Measurements from ENCODE around the gene POLE. TPM values are rescaled to one million over a fixed set of nuclear protein-coding genes. Genes with fewer than 3 reads are reported as not detected.

The POLE gene
- total RNA-seq, 2 donors from 2014 or later = 12.5 to 36.9 TPM

DNA sequence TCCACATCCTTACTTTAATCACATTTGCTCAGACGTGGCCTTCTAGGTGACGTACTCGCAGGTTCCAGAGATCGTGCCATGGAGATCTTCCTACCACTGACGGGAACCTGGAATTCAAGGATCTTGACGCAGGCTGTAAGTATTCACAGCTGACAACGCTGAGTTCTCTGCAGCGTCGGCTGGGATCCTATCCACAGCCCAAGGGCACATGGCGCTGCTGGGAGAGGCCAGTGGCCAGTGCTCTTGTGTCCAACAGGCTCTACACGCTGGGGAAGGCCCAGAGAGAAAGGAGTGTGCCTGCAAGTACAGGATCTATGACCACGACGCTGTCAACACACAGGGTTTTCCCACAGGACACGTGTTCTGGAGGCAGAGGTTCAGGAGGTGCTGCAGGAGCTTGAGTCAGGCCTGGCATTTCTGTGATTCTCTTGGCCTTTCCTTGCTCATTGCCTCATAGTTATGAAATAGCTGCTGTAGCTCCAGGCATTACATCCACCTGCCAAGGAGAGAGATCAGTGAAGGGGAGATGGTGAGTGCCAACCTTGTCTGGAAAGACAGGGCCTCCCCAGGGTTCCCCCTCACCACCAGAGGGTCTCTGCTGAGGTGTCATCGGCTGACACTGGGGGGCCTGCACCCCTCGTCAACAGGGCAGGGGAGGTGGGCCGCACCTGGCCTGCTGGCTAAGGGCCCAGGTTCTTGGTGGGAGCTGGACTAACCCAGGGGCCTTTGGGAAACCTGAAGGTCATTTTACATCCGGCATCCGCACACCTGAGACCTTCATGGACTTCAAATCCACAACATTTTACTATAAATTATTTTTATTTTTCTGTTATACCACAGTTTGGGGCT is 98.1 kb downstream of the POLE start:
- DNase-seq = no peak
- WGBS, 2 donors = 85 to 94% methylated on average over 19 of the region's 19 CpGs
- Histone ChIP-seq H3K27ac (no peak overlapping the region), H3K9me3 (peaks cover 0 to 4% (median 0%) of the 10 kb centered on the region in 3 donors), H3K4me1 (peaks cover 6% of the 10 kb centered on the region), H3K4me3 (no peak overlapping the region), H3K27me3 (no peaks in the 10 kb centered on the region), H3K36me3 (replicated peaks in 1 of 2; ENCODE audit: insufficient read depth in 1 of 2, low read depth in 2 of 2) (no peaks in the 10 kb centered on the region)
- intact Hi-C loops (cut with DNase I) = no loop called here
- TF ChIP-seq, protein P1, sequence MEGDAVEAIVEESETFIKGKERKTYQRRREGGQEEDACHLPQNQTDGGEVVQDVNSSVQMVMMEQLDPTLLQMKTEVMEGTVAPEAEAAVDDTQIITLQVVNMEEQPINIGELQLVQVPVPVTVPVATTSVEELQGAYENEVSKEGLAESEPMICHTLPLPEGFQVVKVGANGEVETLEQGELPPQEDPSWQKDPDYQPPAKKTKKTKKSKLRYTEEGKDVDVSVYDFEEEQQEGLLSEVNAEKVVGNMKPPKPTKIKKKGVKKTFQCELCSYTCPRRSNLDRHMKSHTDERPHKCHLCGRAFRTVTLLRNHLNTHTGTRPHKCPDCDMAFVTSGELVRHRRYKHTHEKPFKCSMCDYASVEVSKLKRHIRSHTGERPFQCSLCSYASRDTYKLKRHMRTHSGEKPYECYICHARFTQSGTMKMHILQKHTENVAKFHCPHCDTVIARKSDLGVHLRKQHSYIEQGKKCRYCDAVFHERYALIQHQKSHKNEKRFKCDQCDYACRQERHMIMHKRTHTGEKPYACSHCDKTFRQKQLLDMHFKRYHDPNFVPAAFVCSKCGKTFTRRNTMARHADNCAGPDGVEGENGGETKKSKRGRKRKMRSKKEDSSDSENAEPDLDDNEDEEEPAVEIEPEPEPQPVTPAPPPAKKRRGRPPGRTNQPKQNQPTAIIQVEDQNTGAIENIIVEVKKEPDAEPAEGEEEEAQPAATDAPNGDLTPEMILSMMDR (IDR thresholded peaks at IDR 0.05) = no peak
- no peak for TF ChIP-seq POLR2A (IDR thresholded peaks at IDR 0.05)
- ATAC-seq = no peak

DNA sequence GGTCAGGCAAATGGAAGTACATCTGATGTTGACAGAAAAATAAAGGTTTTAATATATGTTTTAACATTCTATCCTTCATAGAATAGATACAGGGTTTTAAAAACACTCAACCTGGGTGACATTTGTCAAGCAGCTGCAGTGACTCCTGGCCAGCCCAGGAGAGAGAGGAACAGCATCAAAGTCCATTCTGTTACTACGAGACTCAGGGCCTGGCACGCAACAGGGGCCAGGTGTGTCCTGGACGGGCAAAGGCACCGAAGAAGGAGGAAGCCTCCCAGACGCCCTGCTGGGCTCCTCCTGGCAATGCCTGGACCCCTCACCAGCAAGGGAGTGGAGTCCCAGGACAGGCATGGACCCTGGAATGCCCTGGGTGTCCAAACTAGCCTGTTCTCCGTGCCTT is 98.8 kb downstream of the POLE start:
- no peak overlapping the region for H3K27ac ChIP-seq
- no peak overlapping the region for H3K4me3 ChIP-seq
- no peaks in the 10 kb centered on the region for H3K36me3 ChIP-seq (replicated peaks in 1 of 2; ENCODE audit: insufficient read depth in 1 of 2, low read depth in 2 of 2)
- WGBS, 2 donors = 73 to 85% methylated on average over 5 to 6 of the region's 6 CpGs
- no peak for ATAC-seq
- peaks cover 0 to 4% (median 0%) of the 10 kb centered on the region in 3 donors for H3K9me3 ChIP-seq
- no peaks in the 10 kb centered on the region for H3K27me3 ChIP-seq
- H3K4me1 ChIP-seq = no peaks in the 10 kb centered on the region
- TF ChIP-seq, protein P1 (IDR thresholded peaks at IDR 0.05) = no peak
- no peak for TF ChIP-seq POLR2A (IDR thresholded peaks at IDR 0.05)
- no peak for DNase-seq
- intact Hi-C loops (cut with DNase I) = no loop called here

DNA sequence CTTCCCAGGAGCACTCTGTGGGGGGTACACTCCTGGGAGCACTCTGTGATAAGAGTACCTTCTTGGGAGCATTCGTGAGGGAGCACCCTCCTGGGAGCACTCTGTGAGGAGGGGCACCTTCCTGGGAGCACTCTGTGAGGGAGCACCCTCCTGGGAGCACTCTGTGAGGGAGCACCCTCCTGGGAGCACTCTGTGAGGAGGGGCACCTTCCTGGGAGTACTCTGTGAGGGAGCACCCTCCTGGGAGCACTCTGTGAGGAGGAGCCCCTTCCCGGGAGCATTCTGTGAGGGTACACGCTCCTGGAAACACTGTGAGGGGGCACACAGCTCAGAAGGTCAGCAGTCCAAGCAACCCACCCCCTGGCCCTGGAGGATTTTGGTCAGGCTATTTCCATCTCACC is 99.4 kb downstream of the POLE start:
- no peak overlapping the region for H3K4me3 ChIP-seq
- no peaks in the 10 kb centered on the region for H3K4me1 ChIP-seq
- peaks cover 0 to 4% (median 0%) of the 10 kb centered on the region in 3 donors for H3K9me3 ChIP-seq
- H3K27me3 ChIP-seq = no peaks in the 10 kb centered on the region
- ATAC-seq (no peak), DNase-seq (no peak)
- TF ChIP-seq POLR2A (IDR thresholded peaks at IDR 0.05) = no peak
- TF ChIP-seq, protein P1 (IDR thresholded peaks at IDR 0.05) = no peak
- intact Hi-C loops (cut with DNase I) = no loop called here
- no peak overlapping the region for H3K27ac ChIP-seq
- WGBS, 2 donors = 58 to 88% methylated on average over 2 to 3 of the region's 3 CpGs
- H3K36me3 ChIP-seq (replicated peaks in 1 of 2; ENCODE audit: insufficient read depth in 1 of 2, low read depth in 2 of 2) = no peaks in the 10 kb centered on the region

DNA sequence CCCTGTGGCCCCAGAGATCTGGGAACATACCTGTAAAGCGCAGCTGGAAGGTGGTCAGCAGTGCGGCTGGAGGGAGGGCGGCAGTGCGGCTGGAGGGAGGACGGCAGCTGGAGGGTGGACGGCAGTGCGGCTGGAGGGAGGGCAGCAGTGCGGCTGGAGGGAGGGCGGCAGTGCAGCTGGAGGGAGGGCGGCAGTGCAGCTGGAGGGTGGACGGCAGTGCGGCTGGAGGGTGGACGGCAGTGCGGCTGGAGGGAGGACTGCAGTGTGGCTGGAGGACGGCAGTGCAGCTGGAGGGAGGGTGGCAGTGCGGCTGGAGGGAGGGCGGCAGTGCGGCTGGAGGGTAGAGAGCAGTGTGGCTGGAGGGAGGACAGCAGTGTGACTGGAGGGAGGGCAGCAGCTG is 100.2 kb downstream of the POLE start:
- DNase-seq (no peak), ATAC-seq (no peak)
- H3K4me1 ChIP-seq = no peaks in the 10 kb centered on the region
- no peak overlapping the region for H3K4me3 ChIP-seq
- H3K27me3 ChIP-seq = no peaks in the 10 kb centered on the region
- WGBS, 2 donors = 87% methylated on average over 18 of the region's 18 CpGs
- H3K36me3 ChIP-seq (replicated peaks in 1 of 2; ENCODE audit: insufficient read depth in 1 of 2, low read depth in 2 of 2) = peaks cover 0 to 2% of the 10 kb centered on the region in 2 donors
- TF ChIP-seq, protein P1 (IDR thresholded peaks at IDR 0.05) = no peak
- no peak for TF ChIP-seq POLR2A (IDR thresholded peaks at IDR 0.05)
- peaks cover 0 to 4% (median 0%) of the 10 kb centered on the region in 3 donors for H3K9me3 ChIP-seq
- intact Hi-C loops (cut with DNase I) = no loop called here
- H3K27ac ChIP-seq = no peak overlapping the region

DNA sequence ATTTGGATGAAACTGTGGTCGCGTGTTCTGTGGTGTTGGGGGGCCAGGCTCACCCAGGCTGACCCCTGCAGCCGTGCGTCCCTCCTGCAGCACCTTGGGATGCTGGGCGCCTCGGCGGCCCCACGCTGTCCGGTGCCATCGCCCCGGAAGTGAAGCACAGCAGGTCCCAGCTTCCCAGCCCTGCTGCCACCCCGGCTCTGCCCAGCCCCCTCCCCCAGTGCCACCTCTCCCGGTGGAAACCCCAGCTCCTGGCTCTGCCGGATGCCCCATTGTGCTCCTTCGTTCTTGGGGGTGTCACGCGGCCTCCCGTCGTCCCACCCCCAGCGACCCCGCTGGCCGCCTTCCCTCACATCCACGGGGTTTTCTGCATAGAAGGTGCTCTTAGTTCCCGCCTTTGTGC is 102.0 kb downstream of the POLE start:
- no peak for DNase-seq
- no peak for ATAC-seq

More for the DNA sequence above, 102.0 kb downstream of the POLE start:
- intact Hi-C loops (cut with DNase I) = no loop called here
- TF ChIP-seq, protein P1 (IDR thresholded peaks at IDR 0.05) = no peak
- TF ChIP-seq POLR2A (IDR thresholded peaks at IDR 0.05) = no peak
- Histone ChIP-seq H3K4me1 (no peaks in the 10 kb centered on the region), H3K36me3 (replicated peaks in 1 of 2; ENCODE audit: insufficient read depth in 1 of 2, low read depth in 2 of 2) (peaks cover 0 to 3% of the 10 kb centered on the region in 2 donors), H3K9me3 (peaks cover 0 to 4% (median 0%) of the 10 kb centered on the region in 3 donors), H3K4me3 (no peak overlapping the region), H3K27ac (no peak overlapping the region), H3K27me3 (no peaks in the 10 kb centered on the region)
- WGBS, 2 donors = 75 to 78% methylated on average over 24 of the region's 24 CpGs

Data from body of pancreas (tissue), 4 donors.